ENCODE results near the gene LHPP. TPM values are rescaled to one million over a fixed set of nuclear protein-coding genes. Genes with fewer than 3 reads are reported as not detected.

The LHPP gene
- total RNA-seq, 1 experiment from 2014 or later, result 24.7 TPM

DNA sequence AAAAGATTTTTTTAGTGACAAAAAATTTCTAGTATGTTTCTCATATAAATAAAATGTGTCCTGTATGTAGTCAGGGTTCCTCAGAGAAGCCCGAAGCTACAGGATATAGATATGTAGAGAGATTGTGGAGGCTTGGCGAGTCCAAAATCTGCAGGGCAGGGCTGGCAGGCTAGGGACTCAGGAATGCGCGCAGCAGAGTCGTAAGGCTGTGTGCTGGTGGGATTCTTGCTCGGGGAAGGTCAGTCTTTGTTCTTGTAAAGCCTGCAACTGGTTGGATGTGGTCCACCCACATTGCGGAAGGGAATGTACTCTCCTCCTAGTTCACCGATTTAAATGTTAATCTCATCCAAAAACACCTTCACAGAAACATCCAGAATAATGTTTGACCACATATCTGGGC is 30.6 kb downstream of the LHPP start:
- no peaks in the 10 kb centered on the region for H4K20me1 ChIP-seq (ENCODE audit: insufficient read depth)
- no peak for DNase-seq
- no peaks in the 10 kb centered on the region for H3K27me3 ChIP-seq (ENCODE audit: insufficient read depth, low read depth)
- H3K4me3 ChIP-seq, result no peak overlapping the region
- H3K4me1 ChIP-seq (replicated peaks; ENCODE audit: insufficient read depth), result no peaks in the 10 kb centered on the region
- H3K79me2 ChIP-seq (ENCODE audit: low read depth), result no peaks in the 10 kb centered on the region
- no peak for TF ChIP-seq EZH2 (IDR thresholded peaks at IDR 0.05; ENCODE audit: low read depth)
- TF ChIP-seq, protein P1, sequence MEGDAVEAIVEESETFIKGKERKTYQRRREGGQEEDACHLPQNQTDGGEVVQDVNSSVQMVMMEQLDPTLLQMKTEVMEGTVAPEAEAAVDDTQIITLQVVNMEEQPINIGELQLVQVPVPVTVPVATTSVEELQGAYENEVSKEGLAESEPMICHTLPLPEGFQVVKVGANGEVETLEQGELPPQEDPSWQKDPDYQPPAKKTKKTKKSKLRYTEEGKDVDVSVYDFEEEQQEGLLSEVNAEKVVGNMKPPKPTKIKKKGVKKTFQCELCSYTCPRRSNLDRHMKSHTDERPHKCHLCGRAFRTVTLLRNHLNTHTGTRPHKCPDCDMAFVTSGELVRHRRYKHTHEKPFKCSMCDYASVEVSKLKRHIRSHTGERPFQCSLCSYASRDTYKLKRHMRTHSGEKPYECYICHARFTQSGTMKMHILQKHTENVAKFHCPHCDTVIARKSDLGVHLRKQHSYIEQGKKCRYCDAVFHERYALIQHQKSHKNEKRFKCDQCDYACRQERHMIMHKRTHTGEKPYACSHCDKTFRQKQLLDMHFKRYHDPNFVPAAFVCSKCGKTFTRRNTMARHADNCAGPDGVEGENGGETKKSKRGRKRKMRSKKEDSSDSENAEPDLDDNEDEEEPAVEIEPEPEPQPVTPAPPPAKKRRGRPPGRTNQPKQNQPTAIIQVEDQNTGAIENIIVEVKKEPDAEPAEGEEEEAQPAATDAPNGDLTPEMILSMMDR (conservative IDR thresholded peaks at IDR 0.05), result no peak
- H3K36me3 ChIP-seq (ENCODE audit: low read depth), result no peaks in the 10 kb centered on the region
- H3K4me2 ChIP-seq, result no peak overlapping the region
- no peak overlapping the region for H3K27ac ChIP-seq
- BruUV-seq (replicated peaks), result no TSS peak
- POLR2A ChIA-PET (ENCODE audit: unreplicated experiment), result no interaction called here
- CTCF ChIA-PET, result no interaction called here
- no peaks in the 10 kb centered on the region for H3K9me3 ChIP-seq (ENCODE audit: insufficient read depth, low read depth)
- H3F3A ChIP-seq (ENCODE audit: insufficient read depth, low read depth), result no peaks in the 10 kb centered on the region
- no peak overlapping the region for H2AFZ ChIP-seq
- intact Hi-C loops (cut with micrococcal nuclease; ENCODE audit: unreplicated experiment), result no loop called here
- H3K9me2 ChIP-seq (ENCODE audit: insufficient read depth), result no peaks in the 10 kb centered on the region

DNA sequence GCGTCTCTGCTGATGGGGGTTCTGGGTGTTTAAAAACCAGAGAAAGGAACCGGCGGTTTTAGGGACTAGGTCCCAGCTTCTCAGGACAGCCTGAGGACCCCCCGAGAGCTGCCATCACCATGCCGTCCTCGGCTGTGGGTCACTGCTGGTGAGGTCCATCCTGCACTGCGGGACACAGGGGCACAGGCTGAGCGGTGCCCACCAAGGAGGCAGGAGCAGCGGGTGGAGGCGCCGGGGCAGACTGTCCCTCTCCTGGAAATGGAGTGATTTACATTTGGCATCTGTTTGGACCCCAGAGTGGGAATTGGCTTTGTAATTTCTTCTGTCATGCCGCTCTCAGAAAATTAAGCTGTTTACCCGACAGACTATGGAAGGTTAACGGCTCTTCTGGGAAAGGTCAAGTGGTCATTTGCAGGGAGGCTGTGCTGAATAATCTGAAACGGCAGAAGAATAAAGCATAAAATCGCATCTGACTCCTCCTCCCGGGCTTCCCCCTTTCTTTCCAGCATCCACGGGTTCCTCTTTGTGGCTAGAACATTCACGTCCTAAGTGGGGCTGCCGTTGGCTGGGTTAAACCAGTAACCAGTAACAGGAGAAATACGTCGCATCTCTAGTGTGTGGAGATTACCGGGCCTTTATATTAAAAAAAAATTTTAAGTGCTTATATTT is 31.7 kb downstream of the LHPP start:
- Histone ChIP-seq H3K27ac (no peak overlapping the region), H3K4me1 (replicated peaks; ENCODE audit: insufficient read depth) (no peaks in the 10 kb centered on the region), H3K36me3 (ENCODE audit: low read depth) (no peaks in the 10 kb centered on the region), H3K9me2 (ENCODE audit: insufficient read depth) (no peaks in the 10 kb centered on the region), H3F3A (ENCODE audit: insufficient read depth, low read depth) (no peaks in the 10 kb centered on the region), H3K4me2 (no peak overlapping the region), H2AFZ (no peak overlapping the region), H3K4me3 (no peak overlapping the region), H3K9me3 (ENCODE audit: insufficient read depth, low read depth) (no peaks in the 10 kb centered on the region), H4K20me1 (ENCODE audit: insufficient read depth) (no peaks in the 10 kb centered on the region), H3K27me3 (ENCODE audit: insufficient read depth, low read depth) (no peaks in the 10 kb centered on the region), H3K79me2 (ENCODE audit: low read depth) (no peaks in the 10 kb centered on the region)
- ChIA-PET CTCF (no interaction called here), POLR2A (ENCODE audit: unreplicated experiment) (interaction anchor here (0.6 kb wide), 1 partner anchor 30 kb away, joined by 3 read pairs; no protein-coding TSS in a partner anchor)
- TF ChIP-seq, protein P1 (conservative IDR thresholded peaks at IDR 0.05), result no peak
- TF ChIP-seq EZH2 (IDR thresholded peaks at IDR 0.05; ENCODE audit: low read depth), result no peak
- intact Hi-C loops (cut with micrococcal nuclease; ENCODE audit: unreplicated experiment), result no loop called here
- no TSS peak for BruUV-seq (replicated peaks)
- DNase-seq, result no peak

DNA sequence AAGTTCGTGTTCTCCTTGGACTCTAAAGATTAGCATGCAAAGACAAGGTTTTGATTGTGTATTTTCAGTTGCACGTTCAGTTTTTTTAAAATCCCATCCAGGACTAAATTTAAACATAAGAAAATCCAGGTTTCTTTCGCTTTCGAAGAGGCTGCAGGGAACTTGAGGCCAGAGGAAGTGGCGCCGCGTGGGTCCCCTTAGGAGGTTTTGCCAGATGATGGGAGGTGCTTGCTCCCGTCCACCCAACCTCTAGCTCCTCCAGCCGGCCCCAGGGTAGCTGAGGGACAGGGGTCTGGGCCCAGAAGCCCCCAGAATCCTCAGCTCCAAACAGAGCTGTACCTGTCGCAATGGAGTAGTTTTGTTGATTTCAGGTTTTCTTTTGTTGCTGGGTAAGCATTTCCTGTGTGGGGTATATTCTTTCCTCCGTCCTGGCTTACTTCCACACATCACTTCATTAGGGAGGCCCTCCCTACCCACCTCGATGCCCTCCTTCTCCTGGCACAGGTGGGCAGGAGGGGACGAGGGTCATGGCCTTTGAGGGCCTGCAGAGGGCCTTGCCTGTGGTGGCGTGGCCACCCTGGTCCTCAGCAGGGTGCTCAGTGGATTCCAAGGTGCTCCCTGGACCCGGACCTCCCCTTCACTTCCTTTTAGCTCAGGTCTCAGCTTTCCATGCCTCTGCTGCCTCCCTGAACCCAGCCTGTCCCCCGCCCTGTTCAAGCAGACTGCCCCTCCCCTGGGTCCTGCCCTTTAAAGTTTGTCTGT is 32.6 kb downstream of the LHPP start:
- ChIA-PET POLR2A (ENCODE audit: unreplicated experiment) (interaction anchor here (0.6 kb wide), 1 partner anchor 31 kb away, joined by 3 read pairs; no protein-coding TSS in a partner anchor), CTCF (no interaction called here)
- Histone ChIP-seq H3K9me3 (ENCODE audit: insufficient read depth, low read depth) (no peaks in the 10 kb centered on the region), H3K4me3 (no peak overlapping the region), H3F3A (ENCODE audit: insufficient read depth, low read depth) (no peaks in the 10 kb centered on the region), H3K27me3 (ENCODE audit: insufficient read depth, low read depth) (no peaks in the 10 kb centered on the region), H4K20me1 (ENCODE audit: insufficient read depth) (no peaks in the 10 kb centered on the region), H2AFZ (no peak overlapping the region), H3K4me2 (no peak overlapping the region), H3K79me2 (ENCODE audit: low read depth) (no peaks in the 10 kb centered on the region), H3K4me1 (replicated peaks; ENCODE audit: insufficient read depth) (no peaks in the 10 kb centered on the region), H3K27ac (no peak overlapping the region), H3K36me3 (ENCODE audit: low read depth) (no peaks in the 10 kb centered on the region), H3K9me2 (ENCODE audit: insufficient read depth) (no peaks in the 10 kb centered on the region)
- intact Hi-C loops (cut with micrococcal nuclease; ENCODE audit: unreplicated experiment), result no loop called here
- BruUV-seq (replicated peaks), result no TSS peak
- no peak for TF ChIP-seq EZH2 (IDR thresholded peaks at IDR 0.05; ENCODE audit: low read depth)
- TF ChIP-seq, protein P1 (conservative IDR thresholded peaks at IDR 0.05), result no peak
- DNase-seq, result no peak
